GM20000 (cell line): Measurements from ENCODE around the gene NEUROG2.

Experiments used
- DNase-seq: peaks from one replicate; pipeline ENCODE4 v3.0.0; 2012; ENCODE audit warnings: low spot score
- CTCF ChIP-seq: IDR thresholded peaks from 2 replicates; pipeline ENCODE4 v1.5.1; 2012; ENCODE audit warnings: mild to moderate bottlenecking, control low read depth; ENCODE audit errors: extremely low read depth, missing control alignments

NEUROG2 gene

GRCh38 chr4:112552668-112553067 lies 36.7 kb upstream of the NEUROG2 start:
- no peak for TF ChIP-seq CTCF

GRCh38 chr4:112550728-112551127 lies 34.7 kb upstream of the NEUROG2 start:
- no peak for TF ChIP-seq CTCF

More at GRCh38 chr4:112552668-112553067, 36.7 kb upstream of the NEUROG2 start:
- DNase-seq, result no peak

GRCh38 chr4:112546476-112546875 lies 30.5 kb upstream of the NEUROG2 start:
- TF ChIP-seq CTCF, result no peak
- no peak for DNase-seq

More at GRCh38 chr4:112550728-112551127, 34.7 kb upstream of the NEUROG2 start:
- DNase-seq, result no peak

DNA sequence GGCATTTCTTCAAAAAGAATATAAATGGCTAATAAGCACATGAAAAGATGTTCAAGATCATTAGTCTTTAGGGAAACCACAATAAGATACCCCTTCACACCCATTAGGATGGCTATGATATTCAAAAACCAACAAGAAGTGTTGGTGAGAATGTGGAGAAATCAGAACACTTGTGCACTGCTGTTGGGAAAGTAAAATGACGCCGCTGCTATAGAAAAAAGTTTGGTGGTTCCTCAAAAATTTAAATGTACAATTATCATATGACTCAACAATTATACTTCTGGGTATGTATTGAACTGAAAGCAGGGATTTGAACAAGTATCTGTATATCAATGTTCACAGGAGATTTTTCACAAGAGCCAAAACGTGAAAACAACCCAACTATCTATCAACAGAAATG lies 29.4 kb upstream of the NEUROG2 start:
- no peak for TF ChIP-seq CTCF

GRCh38 chr4:112540695-112541094 lies 24.7 kb upstream of the NEUROG2 start:
- no peak for TF ChIP-seq CTCF
- DNase-seq, result no peak

More for the DNA sequence above, 29.4 kb upstream of the NEUROG2 start:
- DNase-seq, result no peak

GRCh38 chr4:112536123-112536522 lies 20.1 kb upstream of the NEUROG2 start:
- no peak for TF ChIP-seq CTCF
- no peak for DNase-seq

- DNase-seq, result no peak
- TF ChIP-seq CTCF, result no peak
Observed at GRCh38 chr4:112532267-112532666, 16.3 kb upstream of the NEUROG2 start.
